VCaP (cell line): ENCODE data around the gene ZNF593OS.

ENCODE experiments used
- H3K27ac ChIP-seq: fragments of 450-650 bp; 2 replicates; pipeline ENCODE4 v1.5.1; 2017
- CTCF ChIP-seq: fragments of 450-650 bp; conservative IDR thresholded peaks from 2 replicates; pipeline ENCODE4 v1.5.1; 2017; ENCODE audit warnings: mild to moderate bottlenecking, moderate library complexity

The ZNF593OS gene

GRCh38 chr1:26190373-26190987, 18.8 kb upstream of the ZNF593OS start, which contains the start of gene CATSPER4:
Gene CATSPER4 (plus strand): TSS chr1:26190602. CDS start chr1:26190628, 26 bp downstream.
- TF ChIP-seq CTCF = no peak
- no peak within 1 kb of the TSS for H3K27ac ChIP-seq

GRCh38 chr1:26189751-26190275, 18.2 kb upstream of the ZNF593OS start:
- no peak for TF ChIP-seq CTCF
- H3K27ac ChIP-seq = no peak overlapping the region

GRCh38 chr1:26189331-26189730, 17.7 kb upstream of the ZNF593OS start:
- no peak for TF ChIP-seq CTCF
- no peak overlapping the region for H3K27ac ChIP-seq

GRCh38 chr1:26188477-26188876, 16.8 kb upstream of the ZNF593OS start:
- no peak for TF ChIP-seq CTCF
- H3K27ac ChIP-seq = no peak overlapping the region

GRCh38 chr1:26187882-26188281, 16.2 kb upstream of the ZNF593OS start:
- H3K27ac ChIP-seq = no peak overlapping the region
- no peak for TF ChIP-seq CTCF

- no peak for TF ChIP-seq CTCF
Measured at GRCh38 chr1:26184883-26185282, 13.3 kb upstream of the ZNF593OS start.

GRCh38 chr1:26184086-26184485, 12.5 kb upstream of the ZNF593OS start:
- no peak overlapping the region for H3K27ac ChIP-seq
- no peak for TF ChIP-seq CTCF

More at GRCh38 chr1:26184883-26185282, 13.3 kb upstream of the ZNF593OS start:
- no peak overlapping the region for H3K27ac ChIP-seq
